C4-2B (cell line): ENCODE data around the gene PDF.

ENCODE experiments used
- H3K27ac ChIP-seq: fragments of 450-650 bp; 2 replicates; pipeline ENCODE4 v1.5.1; 2017
- CTCF ChIP-seq: fragments of 450-650 bp; conservative IDR thresholded peaks from 2 replicates; pipeline ENCODE4 v1.5.1; 2017; ENCODE audit warnings: mild to moderate bottlenecking
- ZFX ChIP-seq: fragments of 450-650 bp; IDR thresholded peaks from 2 replicates; pipeline ENCODE4 v1.6.1; 2017

The PDF gene

DNA sequence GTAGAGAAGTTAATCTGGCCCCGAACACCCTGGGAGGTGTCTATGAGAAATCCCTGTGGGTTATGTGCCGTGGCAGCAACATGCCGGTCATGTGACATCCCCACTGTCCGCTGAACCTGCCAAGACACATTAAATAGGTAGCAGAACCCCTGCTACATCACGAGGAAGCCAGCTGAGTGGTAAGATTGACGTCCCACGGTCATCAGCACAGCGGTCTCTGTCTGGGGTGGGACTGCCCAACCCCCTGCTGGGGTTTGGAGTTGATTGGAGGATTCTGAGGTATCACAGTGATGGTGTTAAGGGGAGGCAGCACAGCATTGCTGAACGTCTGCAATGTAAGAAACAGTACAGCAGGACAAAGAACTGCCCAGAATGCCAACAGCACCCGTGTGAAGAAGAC lies 19.1 kb upstream of the PDF start:
- H3K27ac ChIP-seq, result peak overlapping the region; percentile 53; the same call in 1 of the 2 replicates
- TF ChIP-seq ZFX (no peak), CTCF (no peak)

GRCh38 chr16:69348222-69348621 lies 17.8 kb upstream of the PDF start:
- H3K27ac ChIP-seq, result no peak overlapping the region
- no peak for TF ChIP-seq ZFX
- TF ChIP-seq CTCF, result no peak

DNA sequence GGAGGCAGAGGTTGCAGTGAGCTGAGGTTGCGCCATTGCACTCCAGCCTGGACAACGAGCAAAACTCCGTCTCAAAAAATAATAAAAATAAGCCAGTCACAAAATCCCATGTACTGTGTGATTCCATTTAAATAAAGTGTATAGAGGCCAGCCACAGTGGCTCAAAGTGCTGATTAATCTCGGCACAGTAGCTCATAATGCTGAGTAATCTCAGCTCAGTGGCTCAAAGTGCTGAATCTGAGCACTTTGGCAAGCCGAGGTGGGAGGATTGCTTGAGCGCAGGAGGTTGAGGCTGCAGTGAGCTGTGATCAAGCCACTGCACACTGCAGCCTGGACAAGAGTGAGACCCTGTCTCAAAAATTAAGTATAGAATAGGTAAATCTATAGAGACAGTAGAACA lies 16.3 kb upstream of the PDF start:
- H3K27ac ChIP-seq, result no peak overlapping the region
- TF ChIP-seq CTCF (no peak), ZFX (no peak)

DNA sequence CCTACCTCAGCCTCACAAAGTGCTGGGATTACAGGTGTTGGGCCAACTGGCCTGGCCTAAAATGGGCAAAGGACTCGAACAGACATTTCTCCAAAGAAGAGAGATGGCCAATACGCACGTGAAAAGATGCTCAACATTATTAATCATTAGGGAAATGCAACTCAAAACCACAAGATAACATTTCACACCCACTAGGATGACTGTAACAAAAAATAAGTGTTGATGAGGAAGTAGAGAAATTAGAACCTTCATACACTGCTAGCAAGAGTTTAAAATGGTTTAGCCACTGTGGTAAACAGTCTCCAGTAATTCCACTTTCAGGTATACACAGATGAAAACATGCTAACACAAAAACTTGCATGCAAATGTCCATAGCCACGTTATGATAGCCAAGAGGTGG lies 15.5 kb upstream of the PDF start:
- TF ChIP-seq ZFX (no peak), CTCF (no peak)

DNA sequence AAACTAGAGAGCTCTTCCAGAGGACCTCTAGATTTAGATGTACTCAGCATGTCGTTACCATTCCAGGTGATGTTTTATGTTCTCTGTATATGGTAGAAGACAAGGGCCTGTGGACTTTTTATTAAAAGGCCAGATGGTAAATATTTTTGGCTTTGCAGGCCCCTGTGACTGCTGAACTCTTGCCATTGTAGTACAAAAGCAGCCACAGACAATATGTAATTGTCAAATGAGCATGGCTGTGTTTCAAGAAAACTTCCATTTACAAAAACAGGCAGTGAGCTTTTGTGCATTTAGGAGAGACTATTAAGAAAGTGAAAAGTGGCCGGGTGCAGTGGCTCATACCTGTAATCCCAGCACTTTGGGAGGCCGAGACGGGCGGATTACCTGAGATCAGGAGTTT lies 13.8 kb upstream of the PDF start:
- no peak overlapping the region for H3K27ac ChIP-seq
- TF ChIP-seq ZFX (no peak), CTCF (no peak)

More for the DNA sequence above, 15.5 kb upstream of the PDF start:
- H3K27ac ChIP-seq, result no peak overlapping the region

DNA sequence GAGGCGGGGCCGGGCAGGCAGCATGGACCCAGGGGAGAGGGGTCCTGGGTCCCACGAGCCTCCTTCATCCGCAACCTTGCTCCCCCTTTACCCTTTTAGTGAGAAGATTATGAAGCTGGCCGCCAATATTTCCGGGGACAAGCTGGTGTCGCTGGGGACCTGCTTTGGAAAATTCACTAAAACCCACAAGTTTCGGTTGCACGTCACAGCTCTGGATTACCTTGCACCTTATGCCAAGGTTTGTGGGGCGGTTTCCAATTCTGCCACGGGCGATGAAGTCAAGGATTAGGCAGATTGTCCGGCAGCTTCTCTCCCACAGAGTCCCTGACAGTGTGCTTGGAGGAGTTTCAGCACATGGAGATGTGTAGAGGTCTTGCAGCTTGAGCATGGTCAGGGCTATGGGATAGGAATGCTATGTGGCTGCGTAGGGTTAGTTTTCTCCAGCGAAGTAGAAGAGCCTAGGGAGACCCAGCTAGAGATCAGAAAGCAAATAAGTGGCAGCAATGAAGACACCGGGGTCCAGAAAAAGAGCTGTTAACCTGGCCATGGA lies 9.8 kb upstream of the PDF start:
- TF ChIP-seq CTCF (no peak), ZFX (no peak)

DNA sequence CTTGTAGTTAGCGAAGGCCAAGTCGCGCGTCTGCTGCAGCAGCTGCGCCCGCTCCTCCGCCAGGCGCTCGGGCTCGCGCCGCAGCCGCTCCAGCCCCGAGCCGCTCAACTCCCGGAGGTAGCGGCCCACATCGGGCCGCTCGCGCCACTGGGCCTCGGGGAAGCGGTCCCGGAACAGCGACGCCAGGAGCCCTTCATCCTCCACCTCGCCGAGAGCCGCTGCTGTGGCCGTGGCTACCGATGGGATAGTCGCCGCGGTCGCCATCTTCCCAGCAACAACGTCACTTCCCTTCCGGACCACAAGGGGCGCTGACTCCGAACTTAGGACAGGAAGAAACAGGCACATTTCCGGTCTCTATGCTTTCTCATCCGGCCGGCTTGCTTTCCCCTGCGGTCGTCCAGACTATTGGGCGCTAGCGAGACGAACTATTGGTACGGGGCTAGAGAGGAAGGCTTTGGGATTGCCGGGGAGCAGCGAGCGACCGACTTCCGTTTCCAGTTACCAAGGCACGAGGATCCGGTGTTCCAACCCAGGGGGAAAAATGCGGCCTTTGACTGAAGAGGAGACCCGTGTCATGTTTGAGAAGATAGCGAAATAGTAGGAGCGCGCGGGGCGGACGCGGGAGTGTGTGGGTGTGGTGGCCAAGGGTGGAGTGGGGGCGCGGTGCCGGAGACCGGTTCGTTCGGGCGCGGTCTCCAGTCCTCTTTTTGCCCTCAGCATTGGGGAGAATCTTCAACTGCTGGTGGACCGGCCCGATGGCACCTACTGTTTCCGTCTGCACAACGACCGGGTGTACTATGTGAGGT lies 9.1 kb upstream of the PDF start, which contains the start of the genes COG8 and NIP7:
COG8 (minus strand) TSS at position 276 of the 806 bp plus-strand sequence; CDS start at position 264, 12 bp downstream.
NIP7 (plus strand) TSS at position 484 of the 806 bp plus-strand sequence; CDS start at position 542, 58 bp downstream.
- peak; percentile 86 for TF ChIP-seq CTCF
- peak; percentile 36; the same call in 1 of the 2 replicates for TF ChIP-seq ZFX
- peak within 1 kb of the TSS; percentile 93 for H3K27ac ChIP-seq

More for the DNA sequence above, 9.8 kb upstream of the PDF start:
- peak overlapping the region; percentile 93 for H3K27ac ChIP-seq
